HG02852 (cell line): ENCODE data around the gene TTC33.
"Not testable (repeated sequence)": the region's sequence is repeated elsewhere in the genome, so short reads cannot be mapped to it uniquely, and the experiment has no call there.

Source experiments
- ATAC-seq: cut with Tn5 transposase; IDR thresholded peaks from one replicate; pipeline ENCODE4 v1.9.1; 2021; ENCODE audit warnings: mild to moderate bottlenecking, moderate library complexity; ENCODE audit not compliant: unreplicated experiment

TTC33 gene

DNA sequence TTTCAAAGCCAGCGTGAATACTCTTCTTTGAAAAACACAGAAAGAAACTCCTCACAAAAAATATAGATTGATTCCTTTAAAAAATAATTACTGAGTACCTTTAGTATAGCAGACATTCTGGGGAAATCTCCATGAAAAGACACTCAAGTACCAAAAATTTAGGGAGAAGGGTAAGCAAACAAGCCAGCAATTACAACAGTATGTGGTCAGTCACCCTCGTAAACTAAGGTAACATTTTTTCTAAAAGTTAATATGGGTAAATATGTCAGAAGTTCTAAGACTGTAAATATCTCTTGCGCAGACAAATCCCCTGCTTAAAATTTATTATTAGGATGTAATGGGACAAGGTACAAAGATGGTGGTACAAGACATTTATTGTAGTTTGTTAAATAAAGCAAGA lies 178.0 kb downstream of the TTC33 start:
- no peak for ATAC-seq

DNA sequence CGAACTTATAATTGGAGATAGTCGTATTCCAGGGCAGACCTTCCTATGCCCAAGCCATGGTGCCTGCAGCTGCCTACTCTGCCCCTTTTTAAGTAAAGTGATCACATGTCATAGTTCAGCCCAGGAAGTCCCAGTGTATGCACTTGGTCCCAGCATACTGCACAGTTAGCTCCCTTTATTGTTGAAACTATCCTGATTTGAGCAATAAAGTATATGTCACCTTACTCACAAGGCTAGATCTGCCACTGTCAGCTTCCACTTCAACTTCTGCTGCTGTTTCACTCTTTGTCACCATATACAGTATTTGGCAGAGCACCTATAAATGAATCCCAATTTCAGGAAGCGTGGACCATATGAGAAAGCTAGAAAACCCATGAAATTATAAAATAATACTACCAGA lies 179.8 kb downstream of the TTC33 start:
- ATAC-seq, result no peak

DNA sequence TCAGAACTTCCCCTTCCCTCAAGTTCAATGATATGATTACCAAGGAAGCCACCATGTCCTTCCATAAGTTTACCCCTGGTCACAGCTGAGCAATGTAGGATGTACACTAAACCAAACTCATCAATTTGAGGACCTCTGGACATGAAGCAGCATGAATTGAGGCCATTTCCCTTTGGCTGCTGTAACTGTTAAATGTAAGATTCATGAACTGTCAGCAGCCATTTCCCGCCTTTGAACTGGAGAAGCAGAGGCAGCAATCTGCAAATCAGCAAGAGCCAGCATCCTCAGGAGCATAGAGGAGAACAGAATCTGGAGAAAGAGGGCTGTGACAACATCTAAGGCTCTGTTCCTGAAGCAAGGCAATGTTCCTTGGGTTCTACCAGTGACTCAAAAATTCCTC lies 180.3 kb downstream of the TTC33 start:
- ATAC-seq, result no peak

DNA sequence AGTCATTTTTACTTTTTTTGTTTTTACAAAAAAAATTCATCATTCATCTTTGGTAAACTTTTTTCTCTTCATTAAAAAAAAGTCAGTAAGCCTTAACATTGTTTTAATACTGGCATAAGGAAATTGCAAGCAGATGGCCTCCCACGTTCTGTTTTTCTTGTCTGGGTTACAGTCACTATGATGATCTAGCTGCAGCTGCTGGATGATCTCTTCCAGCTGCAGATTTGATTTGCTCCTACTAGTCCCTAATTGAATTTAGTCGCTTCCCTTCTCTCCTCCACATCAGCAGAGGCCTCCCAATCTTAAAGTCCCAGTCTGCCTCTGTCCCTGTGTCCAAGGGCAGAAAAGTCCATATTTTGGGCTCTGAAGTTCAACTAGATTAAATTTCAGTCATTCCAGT lies 182.8 kb downstream of the TTC33 start:
- no peak for ATAC-seq

DNA sequence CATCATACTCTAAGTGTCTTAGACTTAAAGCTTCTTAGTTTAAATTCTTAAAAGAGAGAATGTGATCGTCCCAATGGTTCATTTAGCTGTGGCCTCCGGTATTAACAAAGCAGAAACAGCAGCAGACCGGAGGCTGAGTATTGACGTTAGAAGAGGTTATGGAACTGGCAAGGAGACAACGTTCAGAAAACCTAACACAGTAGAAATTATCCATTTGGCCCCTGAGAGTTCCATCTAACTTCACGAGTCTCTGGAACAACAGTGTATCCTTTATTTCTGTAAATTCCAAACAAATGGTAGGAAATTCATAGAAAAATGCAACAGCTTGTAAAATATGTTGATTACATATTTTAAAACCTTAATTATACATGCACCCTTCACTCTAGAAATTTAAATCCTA lies 183.4 kb downstream of the TTC33 start:
- no peak for ATAC-seq

DNA sequence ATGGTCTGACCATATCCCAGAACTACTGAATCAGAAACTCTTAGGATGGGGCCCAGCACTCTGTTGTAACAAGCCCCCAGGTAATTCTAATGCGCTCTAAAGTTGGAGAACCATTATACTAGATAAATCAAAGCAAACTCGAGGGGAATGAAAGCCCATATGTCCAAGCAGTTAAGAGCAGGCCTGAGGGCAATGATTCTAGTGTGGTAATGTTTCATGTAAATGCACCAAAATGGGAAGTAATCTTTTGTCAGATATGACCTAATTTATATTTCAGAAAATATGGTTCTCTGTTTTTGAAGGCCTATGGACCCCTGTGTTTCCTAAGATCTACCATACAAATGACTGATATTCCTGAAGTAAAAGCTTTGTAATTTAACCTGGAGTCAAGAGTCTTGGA lies 184.0 kb downstream of the TTC33 start:
- ATAC-seq, result no peak

DNA sequence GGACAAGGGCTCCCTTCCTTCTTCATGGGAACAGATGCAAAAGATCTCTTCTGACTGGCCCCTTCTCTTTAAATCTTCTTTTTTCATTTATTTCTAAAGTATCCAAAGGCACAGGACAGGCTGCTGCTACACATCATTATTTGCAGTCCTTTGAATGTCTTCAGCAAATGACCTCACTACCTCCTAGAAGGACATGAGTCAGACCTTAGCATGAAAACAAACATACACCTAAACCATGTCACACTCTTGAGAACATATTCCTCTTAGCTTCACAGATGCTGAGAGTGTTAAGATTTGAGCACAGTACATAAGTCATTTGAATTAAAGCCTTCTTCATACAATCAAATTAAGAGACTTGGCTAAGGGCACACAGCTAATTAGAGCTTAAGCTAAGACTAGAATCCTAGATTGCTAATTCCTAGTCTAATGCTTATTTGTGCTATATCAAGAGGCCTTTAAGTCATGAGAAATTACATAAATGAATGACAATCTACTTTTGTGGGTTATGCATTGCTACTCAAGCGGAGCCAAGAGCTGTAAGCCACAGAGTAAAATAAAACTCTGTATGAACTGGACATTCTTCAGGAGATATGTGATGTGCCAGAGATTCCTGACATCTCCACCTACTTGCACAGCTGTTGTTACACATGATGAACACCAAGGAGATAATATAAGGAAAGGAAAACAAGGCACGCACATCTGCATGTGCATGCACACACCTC lies 185.2 kb downstream of the TTC33 start:
- ATAC-seq, result peak; percentile 92

DNA sequence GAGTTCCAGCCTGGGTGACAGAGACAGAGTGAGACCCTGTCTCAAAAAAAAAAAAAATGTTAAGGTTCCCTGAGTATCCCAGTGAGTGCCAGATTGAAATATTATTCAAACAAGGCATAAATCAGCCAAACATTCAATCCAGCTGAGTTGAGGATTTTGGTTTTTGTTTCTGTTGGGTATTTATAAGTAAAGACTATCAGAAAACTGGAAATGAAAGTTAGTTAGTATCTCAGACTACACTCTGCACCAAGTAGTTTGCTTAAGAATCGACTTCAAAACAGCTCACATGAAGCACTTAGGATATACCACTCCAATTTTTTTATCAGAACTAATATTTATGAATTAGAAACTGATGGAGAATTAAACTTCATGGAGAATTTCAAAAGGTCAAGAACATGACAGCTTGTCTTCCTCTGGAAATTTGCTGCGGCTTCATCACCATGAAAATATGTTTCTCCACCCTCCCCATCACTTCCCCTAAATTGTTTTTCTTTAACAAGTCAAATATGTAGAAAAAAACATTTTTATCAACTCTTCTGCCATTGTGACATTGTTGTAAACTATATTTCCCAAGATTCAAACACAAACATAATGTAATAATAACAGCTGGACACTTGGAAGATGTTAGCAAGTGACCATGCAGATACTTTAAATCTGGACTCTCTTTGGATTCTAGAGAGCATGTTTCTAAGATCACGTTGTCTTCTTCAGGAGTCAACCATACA lies 186.1 kb downstream of the TTC33 start:
- ATAC-seq, result no peak

DNA sequence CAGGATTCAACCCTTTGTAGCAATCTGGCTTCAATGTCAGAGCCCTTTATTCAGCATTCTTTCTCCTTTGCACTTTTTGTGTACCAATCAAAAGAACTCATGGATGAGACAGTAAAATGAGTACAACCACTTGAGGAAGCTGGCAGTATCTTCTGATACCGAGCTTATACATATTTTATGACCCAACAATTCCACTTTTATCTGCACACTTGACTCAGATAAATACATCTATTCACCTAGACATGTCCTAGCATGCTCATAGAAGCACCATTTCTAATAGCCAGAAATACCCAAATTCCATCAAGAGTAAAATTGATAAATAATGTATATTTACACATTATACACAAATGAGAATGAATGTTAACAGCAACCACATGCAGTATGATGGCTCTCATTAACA lies 187.2 kb downstream of the TTC33 start:
- no peak for ATAC-seq

GRCh38 chr5:40563173-40563572 lies 192.6 kb downstream of the TTC33 start:
- ATAC-seq, result not testable (repeated sequence)

- ATAC-seq, result no peak
These were observed 195.2 kb downstream of the TTC33 start for GRCh38 chr5:40560474-40561110.

- ATAC-seq, result no peak
These were observed 196.5 kb downstream of the TTC33 start for GRCh38 chr5:40559306-40559705.

GRCh38 chr5:40557501-40557900 lies 198.3 kb downstream of the TTC33 start:
- no peak for ATAC-seq

GRCh38 chr5:40556811-40557210 lies 198.9 kb downstream of the TTC33 start:
- no peak for ATAC-seq

DNA sequence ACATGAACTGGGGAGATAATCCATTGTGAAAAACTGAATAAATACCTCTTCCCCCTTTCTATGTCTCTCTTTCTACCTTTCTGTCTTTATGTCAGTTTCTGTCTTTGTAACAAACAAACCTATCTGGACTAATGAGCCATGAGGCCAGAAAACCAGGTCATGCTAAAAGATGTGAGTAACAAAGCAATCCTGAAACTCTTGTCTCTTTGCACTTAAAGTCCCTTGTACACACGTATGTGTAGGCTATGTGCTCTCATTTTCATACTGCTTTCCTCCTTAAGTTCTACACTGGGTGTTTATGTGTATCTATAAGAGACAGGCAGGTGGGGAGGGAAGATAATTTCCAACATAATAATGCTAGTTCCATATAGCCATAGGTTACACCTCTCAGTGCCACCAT lies 199.9 kb downstream of the TTC33 start:
- ATAC-seq, result no peak

DNA sequence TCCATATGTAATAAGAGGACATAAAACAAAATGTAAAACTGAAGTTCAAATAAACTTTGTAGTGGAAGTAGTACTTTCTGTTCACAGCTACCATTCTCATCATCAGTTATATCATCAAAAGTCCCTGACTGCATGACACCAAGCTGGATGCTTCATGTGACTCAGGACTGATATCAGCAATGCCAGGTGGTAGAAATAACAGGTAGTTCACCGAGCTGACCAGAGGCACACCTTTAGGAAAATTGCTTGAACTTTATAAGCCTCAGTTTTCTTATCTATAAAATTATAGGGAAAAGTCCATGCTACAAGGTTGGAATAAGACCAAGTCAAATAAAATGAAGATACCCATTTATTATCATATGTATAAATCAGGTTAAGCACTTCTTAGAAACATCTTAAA lies 200.9 kb downstream of the TTC33 start:
- no peak for ATAC-seq

DNA sequence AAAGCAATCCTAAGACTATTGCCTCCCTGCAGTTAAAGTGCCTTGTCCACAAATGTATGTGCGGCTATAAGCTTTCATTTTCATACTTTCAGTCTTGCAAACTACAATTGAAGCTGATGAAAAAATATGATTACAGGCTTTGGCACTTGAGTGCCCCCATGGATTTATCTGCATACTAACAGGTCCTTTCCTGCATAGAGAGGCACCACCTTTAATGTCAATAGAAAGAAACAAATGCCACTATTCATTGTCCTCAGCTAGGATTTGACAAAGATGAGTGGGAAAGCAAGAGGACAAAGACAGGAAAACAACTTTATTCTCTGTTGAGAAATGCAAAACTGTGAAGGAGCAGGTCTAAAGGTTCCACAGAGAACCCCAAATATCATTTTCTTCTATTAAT lies 201.7 kb downstream of the TTC33 start:
- no peak for ATAC-seq

GRCh38 chr5:40552981-40553380 lies 202.8 kb downstream of the TTC33 start:
- ATAC-seq, result no peak

DNA sequence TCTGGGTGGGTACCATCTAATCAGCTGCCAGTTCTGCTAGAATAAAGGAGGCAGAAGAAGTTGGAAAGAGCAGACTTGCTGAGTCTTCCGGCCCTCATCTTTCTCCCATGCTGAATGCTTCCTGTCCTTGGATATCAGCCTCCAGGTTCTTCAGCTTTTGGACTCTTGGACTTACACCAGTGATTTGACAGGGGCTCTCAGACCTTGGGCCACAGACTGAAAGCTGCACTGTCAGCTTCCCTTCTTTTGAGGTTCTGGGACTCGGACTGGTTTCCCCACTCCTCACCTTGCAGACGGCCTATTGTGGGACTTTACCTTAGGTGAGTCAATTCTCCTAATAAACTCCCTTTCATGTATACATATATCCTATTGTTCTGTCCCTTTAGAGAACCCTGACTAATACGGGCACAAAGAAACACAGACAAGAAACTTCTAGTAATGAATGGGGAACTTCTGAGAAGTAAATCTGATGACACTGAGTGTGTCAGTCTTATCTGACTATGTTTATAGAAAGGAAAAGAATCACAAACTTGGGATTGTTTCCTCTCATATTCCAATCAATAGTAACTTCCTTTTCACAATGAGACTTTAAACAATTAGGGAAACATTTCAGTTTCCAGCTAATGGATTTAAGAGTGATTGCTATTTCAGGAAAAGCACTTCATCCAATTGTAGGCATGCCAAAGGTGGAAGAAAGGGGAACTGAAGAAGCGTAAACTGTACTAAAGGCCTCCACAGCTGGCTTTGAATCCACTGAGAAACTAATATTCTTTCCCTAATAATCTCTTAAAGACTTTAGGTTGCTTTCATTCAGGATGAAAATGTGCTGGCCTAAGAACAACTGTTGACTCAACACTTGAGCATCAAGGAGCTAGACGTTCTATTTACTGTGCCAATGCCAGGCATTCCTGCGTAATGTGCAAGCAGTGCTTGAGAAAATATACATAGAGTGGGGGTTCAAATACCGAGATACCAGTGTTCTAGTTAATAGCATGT lies 204.0 kb downstream of the TTC33 start:
- no peak for ATAC-seq

- no peak for ATAC-seq
These were observed 205.3 kb downstream of the TTC33 start for GRCh38 chr5:40550481-40550880.

DNA sequence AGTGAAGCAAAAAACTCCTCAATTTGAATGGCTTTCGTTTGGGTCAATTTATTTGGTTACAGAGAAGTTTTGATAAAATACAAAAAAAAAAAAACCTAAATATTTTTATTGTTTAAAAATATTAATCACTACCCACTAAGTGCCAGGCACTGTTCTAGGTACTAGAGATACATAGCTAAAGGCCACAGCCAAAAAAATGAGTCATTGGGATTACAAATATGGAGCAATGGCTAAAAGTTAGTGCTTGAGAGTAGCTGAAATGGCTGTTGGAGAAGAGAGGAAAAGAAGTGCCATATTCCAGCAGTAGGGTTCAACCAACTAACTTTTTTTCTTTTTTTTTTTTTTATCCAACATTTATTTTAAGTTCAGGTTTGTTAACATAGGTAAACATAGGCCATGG lies 206.1 kb downstream of the TTC33 start:
- ATAC-seq, result no peak
